HepG2 (cell line): ENCODE results near the gene DOCK4. TPM values are rescaled to one million over a fixed set of nuclear protein-coding genes. Genes with fewer than 3 reads are reported as not detected.
A peak's percentile ranks its signal among the peaks of the same experiment; 100 is the strongest.

ENCODE experiments used
- ATAC-seq: fragments of 200-7000 bp; cut with Tn5 transposase; 3 replicates; pipeline ENCODE4 v1.9.1; 2020; ENCODE audit warnings: mild to moderate bottlenecking, moderate library complexity
- BruUV-seq: library from RNA; stranded (reverse); fragments of 400-500 nt; replicated peaks from 2 replicates; lab custom pipeline; 2021; lab: Mats Ljungman, UMichigan
- CTCF ChIA-PET: fragments of 300-600 bp; formaldehyde crosslinking; extraction: SDS; loops from one replicate; lab custom pipeline; 2021; ENCODE audit warnings: low total read pairs, inconsistent platforms, low intra/inter-chr PET ratio; lab: Yijun Ruan, JAX
- POLR2A ChIA-PET: fragments of 350-600 bp; sonication (Branson Sonifier 250); formaldehyde crosslinking; loops from one replicate; lab custom pipeline; 2020; ENCODE audit warnings: antibody characterized with exemption, inconsistent platforms; lab: Yijun Ruan, JAX
- DNase-seq: peaks from one replicate; pipeline ENCODE4 v3.0.0-alpha.2; 2015; ENCODE audit warnings: low spot score
- FAIRE-seq: peaks from 3 replicates; lab custom pipeline; 2011; peaks lifted over from hg19 to GRCh38; lab: Jason Lieb, UNC
- H2AFZ ChIP-seq: one replicate; pipeline ENCODE4 v1.6.1; 2011; ENCODE audit warnings: low read length, inconsistent platforms
- H3K27ac ChIP-seq: fragments of 300-600 bp; 3 replicates; pipeline ENCODE4 v1.8.0; 2011; ENCODE audit warnings: mixed run types, mild to moderate bottlenecking, mixed read lengths, low read length, inconsistent platforms; ENCODE audit not compliant: insufficient read depth; ENCODE audit errors: extremely low read length
- H3K27me3 ChIP-seq, 2 experiments: fragments of 200-600 bp in 1 of 2; 2 replicates in 1 of 2; 3 replicates in 1 of 2; pipeline versions ENCODE4 v1.6.0 to v1.8.0; 2011; ENCODE audit warnings: low read length in 2 of 2, mild to moderate bottlenecking in 2 of 2, moderate library complexity in 2 of 2, inconsistent platforms in 1 of 2; ENCODE audit not compliant: insufficient read depth in 2 of 2, control insufficient read depth in 1 of 2
- H3K36me3 ChIP-seq, 2 experiments: fragments of 200-600 bp in 1 of 2; replicated peaks in 1 of 2; 2 replicates in 1 of 2; 3 replicates in 1 of 2; pipeline versions ENCODE4 v1.5.1 to v1.8.0; 2011; ENCODE audit warnings: low read length in 2 of 2, inconsistent platforms in 1 of 2; ENCODE audit not compliant: insufficient read depth in 2 of 2, control insufficient read depth in 1 of 2
- H3K4me1 ChIP-seq: 2 replicates; pipeline ENCODE4 v1.5.1; 2012; ENCODE audit warnings: low read length, inconsistent platforms; ENCODE audit not compliant: insufficient read depth
- H3K4me2 ChIP-seq: 2 replicates; pipeline ENCODE4 v1.6.0; 2011; ENCODE audit warnings: low read depth, low read length, inconsistent platforms
- H3K4me3 ChIP-seq, 3 experiments: fragments of 200-600 bp in 1 of 3; sonication (generic), shearing (Covaris generic) in 1 of 3; replicated peaks in 1 of 3; 2 replicates each; pipeline ENCODE4 v1.5.1; 2011 to 2016; ENCODE audit warnings: low read length in 3 of 3, inconsistent platforms in 2 of 3, low read depth in 2 of 3, mild to moderate bottlenecking in 2 of 3, control low read depth in 1 of 3, mixed read lengths in 1 of 3; ENCODE audit not compliant: insufficient read depth in 1 of 3
- H3K79me2 ChIP-seq: one replicate; pipeline ENCODE4 v1.6.1; 2011; ENCODE audit warnings: low read length, inconsistent platforms; ENCODE audit not compliant: insufficient read depth
- H3K9ac ChIP-seq: 2 replicates; pipeline ENCODE4 v1.6.0; 2011; ENCODE audit warnings: mild to moderate bottlenecking, low read depth, low read length, inconsistent platforms; ENCODE audit not compliant: insufficient read depth
- H3K9me3 ChIP-seq: 2 replicates; pipeline ENCODE4 v1.5.1; 2012; ENCODE audit warnings: mild to moderate bottlenecking, low read length
- H4K20me1 ChIP-seq: 2 replicates; pipeline ENCODE4 v1.6.0; 2011; ENCODE audit warnings: inconsistent platforms, mild to moderate bottlenecking, low read length, moderate library complexity; ENCODE audit not compliant: insufficient read depth
- ADNP ChIP-seq: sonication (generic); formaldehyde crosslinking; IDR thresholded peaks from 2 replicates; pipeline ENCODE4 v1.4.0; 2020; ENCODE audit warnings: missing genetic modification reagents
- CSRNP2 ChIP-seq: sonication (generic); formaldehyde crosslinking; conservative IDR thresholded peaks from 2 replicates; pipeline ENCODE4 v1.8.0; 2022; ENCODE audit warnings: low read depth, missing genetic modification reagents
- DR1 ChIP-seq: sonication (generic); formaldehyde crosslinking; IDR thresholded peaks from 2 replicates; pipeline ENCODE4 v1.8.0; 2021; ENCODE audit warnings: mild to moderate bottlenecking, missing genetic modification reagents, inconsistent platforms
- ELF1 ChIP-seq: sonication (generic); formaldehyde crosslinking; IDR thresholded peaks from 2 replicates; pipeline ENCODE4 v1.4.0; 2020; ENCODE audit warnings: missing genetic modification reagents
- HNF4G ChIP-seq, 2 experiments: sonication (generic) in 1 of 2; formaldehyde crosslinking in 1 of 2; IDR thresholded peaks; 2 replicates each; pipeline versions ENCODE4 v1.4.0 to v1.6.1; 2011 to 2020; ENCODE audit warnings: borderline replicate concordance in 2 of 2, low read depth in 2 of 2, mild to moderate bottlenecking in 2 of 2, low read length in 1 of 2, missing genetic modification reagents in 1 of 2, moderate library complexity in 1 of 2
- NFRKB ChIP-seq: fragments of 450-650 bp; IDR thresholded peaks from 2 replicates; pipeline ENCODE4 v1.6.1; 2017
- SAP130 ChIP-seq: IDR thresholded peaks from 2 replicates; pipeline ENCODE4 v1.6.1; 2016; ENCODE audit warnings: low read depth
- SP4 ChIP-seq: sonication (generic); formaldehyde crosslinking; IDR thresholded peaks from 2 replicates; pipeline ENCODE4 v1.8.1; 2023; ENCODE audit warnings: mild to moderate bottlenecking, missing genetic modification reagents
- SPEN ChIP-seq: sonication (generic); formaldehyde crosslinking; IDR thresholded peaks from 2 replicates; pipeline ENCODE4 v1.5.1; 2020; ENCODE audit warnings: low read depth, mild to moderate bottlenecking, missing genetic modification reagents
- TEF ChIP-seq: sonication (generic); formaldehyde crosslinking; IDR thresholded peaks from 2 replicates; pipeline ENCODE4 v1.5.0; 2020; ENCODE audit warnings: missing genetic modification reagents
- YEATS2 ChIP-seq: sonication (generic); formaldehyde crosslinking; IDR thresholded peaks from 2 replicates; pipeline ENCODE4 v1.4.0; 2020; ENCODE audit warnings: missing genetic modification reagents, borderline replicate concordance
- YY1 ChIP-seq: IDR thresholded peaks from 2 replicates; pipeline ENCODE4 v1.6.1; 2011; ENCODE audit warnings: low read length, low read depth, moderate library complexity, mild to moderate bottlenecking; ENCODE audit not compliant: insufficient read depth, insufficient replicate concordance
- ZNF264 ChIP-seq: sonication (generic); formaldehyde crosslinking; IDR thresholded peaks from 2 replicates; pipeline ENCODE4 v1.4.0; 2020; ENCODE audit warnings: missing genetic modification reagents
- ZNF557 ChIP-seq: sonication (generic); formaldehyde crosslinking; IDR thresholded peaks from 2 replicates; pipeline ENCODE4 v1.4.0; 2020; ENCODE audit warnings: missing genetic modification reagents
- WGBS: methylation state at CpG from one replicate; pipeline ENCODE4 v1.1.6; 2017; ENCODE audit warnings: low lambda C conversion rate; 5-methylcytosine and 5-hydroxymethylcytosine counted together
- in situ Hi-C: cut with HindIII; loops from 2 replicates; pipeline ENCODE4 v1.10.0; 2017; ENCODE audit warnings: low pct_unique_long_range_greater_than_20kb; ENCODE audit not compliant: extremely low pct_ligation_motif_present
- intact Hi-C: fragments of 100-400 bp; cut with micrococcal nuclease; formaldehyde crosslinking; loops from one replicate; pipeline ENCODE4 v1.10.0; 2022; ENCODE audit not compliant: unreplicated experiment
- polyA plus RNA-seq, 8 experiments: library from polyadenylated mRNA; depleted of rRNA in 3 of 8; stranded (reverse) in 7 of 8; unstranded in 1 of 8; fragments of >200 nt; fragmentation: Illumina TruSeq in 4 of 8; extraction: Trizol in 4 of 8; gene quantifications; 2 replicates each; pipeline versions ENCODE4 v1.2.1 to v1.2.3, GENCODE V29; 2011 to 2016; ENCODE audit warnings: low read depth in 4 of 8, missing spikeins in 1 of 8, mixed read lengths in 1 of 8; ENCODE audit not compliant: insufficient read depth in 1 of 8
- total RNA-seq, 5 experiments: library from RNA; depleted of rRNA; stranded (reverse); fragments of >200 nt; fragmentation: Illumina TruSeq; extraction: Trizol; gene quantifications; 2 replicates each; pipeline ENCODE4 v1.2.3, GENCODE V29; 2016; ENCODE audit warnings: low read depth in 1 of 5
- TF ChIP-seq, protein P1 (sequence below): sonication (generic); formaldehyde crosslinking; IDR thresholded peaks from 2 replicates; pipeline ENCODE4 v1.5.0; 2020; ENCODE audit warnings: mild to moderate bottlenecking, missing genetic modification reagents, borderline replicate concordance
- TF ChIP-seq, protein P2 (sequence below): sonication (generic); formaldehyde crosslinking; IDR thresholded peaks from 2 replicates; pipeline ENCODE4 v1.4.0; 2020; ENCODE audit warnings: missing genetic modification reagents

The DOCK4 gene
- total and polyA plus RNA-seq, 2 of the 13 experiments (the other 11 are each of a cell fraction or from before 2014, with no cell fraction given): 13.5 to 17.4 TPM

DNA sequence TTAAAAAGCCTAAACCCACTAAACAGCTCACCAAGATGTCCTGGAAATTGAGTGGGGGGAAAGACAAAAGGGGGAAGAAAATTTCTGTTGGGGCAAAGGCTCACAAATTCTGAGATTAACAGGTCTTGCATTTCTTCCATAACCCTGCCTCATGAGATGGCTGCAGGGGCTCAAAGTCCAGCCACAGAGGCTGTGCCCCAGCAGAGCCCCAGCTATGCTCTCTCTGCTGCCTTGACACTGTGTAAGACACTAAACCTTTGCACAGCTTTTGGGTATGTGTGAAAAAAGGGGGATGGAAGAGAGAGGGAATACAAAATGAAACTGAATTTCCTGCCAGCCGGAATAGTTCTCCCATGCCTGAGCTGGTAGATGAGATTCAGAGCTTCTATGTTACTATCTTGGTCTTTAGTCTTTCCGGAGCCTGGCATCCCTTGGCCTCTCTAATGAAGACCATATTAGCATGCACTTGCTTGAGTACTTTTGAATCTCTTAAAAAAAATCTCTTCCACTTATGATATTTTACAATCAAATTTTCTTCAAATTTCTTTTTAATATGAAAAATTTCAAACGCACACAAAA lies 403.9 kb downstream of the DOCK4 start:
- ChIA-PET CTCF (no interaction called here), POLR2A (no interaction called here)
- Histone ChIP-seq H3K27me3 (no peaks in the 10 kb centered on the region), H3K4me2 (0 out of 2 replicates have a peak overlapping the region, but pooled peaks have one; percentile 9), H3K4me1 (peaks cover 24% of the 10 kb centered on the region), H2AFZ (no peak overlapping the region), H3K27ac (peak overlapping the region; percentile 40), H3K9ac (no peak overlapping the region), H4K20me1 (no peaks in the 10 kb centered on the region), H3K36me3 (no peaks in the 10 kb centered on the region), H3K4me3 (no peak overlapping the region), H3K9me3 (peaks cover 21% of the 10 kb centered on the region), H3K79me2 (no peaks in the 10 kb centered on the region)
- WGBS: 89% methylated on average over 3 of the region's 3 CpGs
- DNase-seq (peak; percentile 9), ATAC-seq (peak; percentile 89), FAIRE-seq (no peak)
- in situ Hi-C loops: no loop called here
- intact Hi-C loops: no loop called here
- no TSS peak for BruUV-seq
- TF ChIP-seq ADNP (CRISPR knock-in tag): no peak
- peak; percentile 35; the same call in 1 of the 2 replicates for TF ChIP-seq ZNF264
- TF ChIP-seq, protein P1, sequence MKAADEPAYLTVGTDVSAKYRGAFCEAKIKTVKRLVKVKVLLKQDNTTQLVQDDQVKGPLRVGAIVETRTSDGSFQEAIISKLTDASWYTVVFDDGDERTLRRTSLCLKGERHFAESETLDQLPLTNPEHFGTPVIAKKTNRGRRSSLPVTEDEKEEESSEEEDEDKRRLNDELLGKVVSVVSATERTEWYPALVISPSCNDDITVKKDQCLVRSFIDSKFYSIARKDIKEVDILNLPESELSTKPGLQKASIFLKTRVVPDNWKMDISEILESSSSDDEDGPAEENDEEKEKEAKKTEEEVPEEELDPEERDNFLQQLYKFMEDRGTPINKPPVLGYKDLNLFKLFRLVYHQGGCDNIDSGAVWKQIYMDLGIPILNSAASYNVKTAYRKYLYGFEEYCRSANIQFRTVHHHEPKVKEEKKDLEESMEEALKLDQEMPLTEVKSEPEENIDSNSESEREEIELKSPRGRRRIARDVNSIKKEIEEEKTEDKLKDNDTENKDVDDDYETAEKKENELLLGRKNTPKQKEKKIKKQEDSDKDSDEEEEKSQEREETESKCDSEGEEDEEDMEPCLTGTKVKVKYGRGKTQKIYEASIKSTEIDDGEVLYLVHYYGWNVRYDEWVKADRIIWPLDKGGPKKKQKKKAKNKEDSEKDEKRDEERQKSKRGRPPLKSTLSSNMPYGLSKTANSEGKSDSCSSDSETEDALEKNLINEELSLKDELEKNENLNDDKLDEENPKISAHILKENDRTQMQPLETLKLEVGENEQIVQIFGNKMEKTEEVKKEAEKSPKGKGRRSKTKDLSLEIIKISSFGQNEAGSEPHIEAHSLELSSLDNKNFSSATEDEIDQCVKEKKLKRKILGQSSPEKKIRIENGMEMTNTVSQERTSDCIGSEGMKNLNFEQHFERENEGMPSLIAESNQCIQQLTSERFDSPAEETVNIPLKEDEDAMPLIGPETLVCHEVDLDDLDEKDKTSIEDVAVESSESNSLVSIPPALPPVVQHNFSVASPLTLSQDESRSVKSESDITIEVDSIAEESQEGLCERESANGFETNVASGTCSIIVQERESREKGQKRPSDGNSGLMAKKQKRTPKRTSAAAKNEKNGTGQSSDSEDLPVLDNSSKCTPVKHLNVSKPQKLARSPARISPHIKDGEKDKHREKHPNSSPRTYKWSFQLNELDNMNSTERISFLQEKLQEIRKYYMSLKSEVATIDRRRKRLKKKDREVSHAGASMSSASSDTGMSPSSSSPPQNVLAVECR: no peak
- peak; percentile 50 for TF ChIP-seq HNF4G (IDR thresholded peaks at IDR 0.05; ENCODE audit: borderline replicate concordance, low read depth, low read length)
- no peak for TF ChIP-seq HNF4G (CRISPR knock-in tag; IDR thresholded peaks at IDR 0.05; ENCODE audit: borderline replicate concordance, low read depth)
- no peak for TF ChIP-seq ZNF557 (CRISPR knock-in tag)
- no peak for TF ChIP-seq NFRKB
- no peak for TF ChIP-seq SPEN (CRISPR knock-in tag)
- TF ChIP-seq ELF1 (CRISPR knock-in tag): no peak
- no peak for TF ChIP-seq YEATS2
- TF ChIP-seq YY1: peak; percentile 45
- TF ChIP-seq CSRNP2: no peak
- no peak for TF ChIP-seq DR1 (CRISPR knock-in tag)
- no peak for TF ChIP-seq TEF (CRISPR knock-in tag)
- no peak for TF ChIP-seq SAP130
- TF ChIP-seq, protein P2, sequence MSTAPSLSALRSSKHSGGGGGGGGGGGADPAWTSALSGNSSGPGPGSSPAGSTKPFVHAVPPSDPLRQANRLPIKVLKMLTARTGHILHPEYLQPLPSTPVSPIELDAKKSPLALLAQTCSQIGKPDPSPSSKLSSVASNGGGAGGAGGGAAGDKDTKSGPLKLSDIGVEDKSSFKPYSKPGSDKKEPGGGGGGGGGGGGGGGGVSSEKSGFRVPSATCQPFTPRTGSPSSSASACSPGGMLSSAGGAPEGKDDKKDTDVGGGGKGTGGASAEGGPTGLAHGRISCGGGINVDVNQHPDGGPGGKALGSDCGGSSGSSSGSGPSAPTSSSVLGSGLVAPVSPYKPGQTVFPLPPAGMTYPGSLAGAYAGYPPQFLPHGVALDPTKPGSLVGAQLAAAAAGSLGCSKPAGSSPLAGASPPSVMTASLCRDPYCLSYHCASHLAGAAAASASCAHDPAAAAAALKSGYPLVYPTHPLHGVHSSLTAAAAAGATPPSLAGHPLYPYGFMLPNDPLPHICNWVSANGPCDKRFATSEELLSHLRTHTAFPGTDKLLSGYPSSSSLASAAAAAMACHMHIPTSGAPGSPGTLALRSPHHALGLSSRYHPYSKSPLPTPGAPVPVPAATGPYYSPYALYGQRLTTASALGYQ: no peak
- no peak for TF ChIP-seq SP4 (CRISPR knock-in tag)
